Measurements from ENCODE around the gene SOX18. TPM values are rescaled to one million over a fixed set of nuclear protein-coding genes. Genes with fewer than 3 reads are reported as not detected.

Gene SOX18
- total and polyA plus RNA-seq, 2 of the 13 experiments (the other 11 are each of a cell fraction or from before 2014, with no cell fraction given): 1.6 to 1.9 TPM

DNA sequence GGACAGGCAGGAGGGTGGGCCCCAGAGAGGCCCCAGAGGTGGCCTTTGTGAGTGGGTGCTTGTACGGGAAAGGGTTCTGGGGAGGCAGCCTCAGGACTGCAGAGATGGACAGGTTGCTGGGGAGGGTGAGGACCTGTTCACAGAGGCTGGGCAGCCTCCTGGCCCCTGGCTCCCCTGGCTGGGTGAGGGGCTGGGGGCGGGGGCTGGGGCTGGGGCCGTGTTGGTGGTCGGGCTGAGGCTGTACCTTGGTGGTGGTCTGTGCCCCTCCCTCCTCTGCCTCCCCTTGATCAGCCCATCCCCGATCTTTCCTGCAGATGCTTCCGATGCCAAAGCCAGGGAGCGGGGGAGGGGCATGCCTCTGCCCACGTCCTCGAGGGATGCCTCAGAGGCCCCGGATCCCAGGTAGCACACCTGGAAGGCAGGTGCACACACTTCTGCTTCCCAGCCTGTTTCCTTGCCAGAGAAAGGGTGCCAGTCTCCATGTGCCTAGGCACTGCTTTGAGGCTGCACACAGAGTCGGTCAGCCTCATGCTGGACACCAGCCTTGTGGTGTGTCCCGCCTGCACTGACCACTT, 18.4 kb upstream of the SOX18 start (continued):
- TF ChIP-seq, protein P1, sequence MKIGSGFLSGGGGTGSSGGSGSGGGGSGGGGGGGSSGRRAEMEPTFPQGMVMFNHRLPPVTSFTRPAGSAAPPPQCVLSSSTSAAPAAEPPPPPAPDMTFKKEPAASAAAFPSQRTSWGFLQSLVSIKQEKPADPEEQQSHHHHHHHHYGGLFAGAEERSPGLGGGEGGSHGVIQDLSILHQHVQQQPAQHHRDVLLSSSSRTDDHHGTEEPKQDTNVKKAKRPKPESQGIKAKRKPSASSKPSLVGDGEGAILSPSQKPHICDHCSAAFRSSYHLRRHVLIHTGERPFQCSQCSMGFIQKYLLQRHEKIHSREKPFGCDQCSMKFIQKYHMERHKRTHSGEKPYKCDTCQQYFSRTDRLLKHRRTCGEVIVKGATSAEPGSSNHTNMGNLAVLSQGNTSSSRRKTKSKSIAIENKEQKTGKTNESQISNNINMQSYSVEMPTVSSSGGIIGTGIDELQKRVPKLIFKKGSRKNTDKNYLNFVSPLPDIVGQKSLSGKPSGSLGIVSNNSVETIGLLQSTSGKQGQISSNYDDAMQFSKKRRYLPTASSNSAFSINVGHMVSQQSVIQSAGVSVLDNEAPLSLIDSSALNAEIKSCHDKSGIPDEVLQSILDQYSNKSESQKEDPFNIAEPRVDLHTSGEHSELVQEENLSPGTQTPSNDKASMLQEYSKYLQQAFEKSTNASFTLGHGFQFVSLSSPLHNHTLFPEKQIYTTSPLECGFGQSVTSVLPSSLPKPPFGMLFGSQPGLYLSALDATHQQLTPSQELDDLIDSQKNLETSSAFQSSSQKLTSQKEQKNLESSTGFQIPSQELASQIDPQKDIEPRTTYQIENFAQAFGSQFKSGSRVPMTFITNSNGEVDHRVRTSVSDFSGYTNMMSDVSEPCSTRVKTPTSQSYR (CRISPR knock-in tag; IDR thresholded peaks at IDR 0.05; ENCODE audit: borderline replicate concordance): peak; percentile 66
- no peak for TF ChIP-seq ZBTB21 (CRISPR knock-in tag; IDR thresholded peaks at IDR 0.05)
- TF ChIP-seq, protein P2, sequence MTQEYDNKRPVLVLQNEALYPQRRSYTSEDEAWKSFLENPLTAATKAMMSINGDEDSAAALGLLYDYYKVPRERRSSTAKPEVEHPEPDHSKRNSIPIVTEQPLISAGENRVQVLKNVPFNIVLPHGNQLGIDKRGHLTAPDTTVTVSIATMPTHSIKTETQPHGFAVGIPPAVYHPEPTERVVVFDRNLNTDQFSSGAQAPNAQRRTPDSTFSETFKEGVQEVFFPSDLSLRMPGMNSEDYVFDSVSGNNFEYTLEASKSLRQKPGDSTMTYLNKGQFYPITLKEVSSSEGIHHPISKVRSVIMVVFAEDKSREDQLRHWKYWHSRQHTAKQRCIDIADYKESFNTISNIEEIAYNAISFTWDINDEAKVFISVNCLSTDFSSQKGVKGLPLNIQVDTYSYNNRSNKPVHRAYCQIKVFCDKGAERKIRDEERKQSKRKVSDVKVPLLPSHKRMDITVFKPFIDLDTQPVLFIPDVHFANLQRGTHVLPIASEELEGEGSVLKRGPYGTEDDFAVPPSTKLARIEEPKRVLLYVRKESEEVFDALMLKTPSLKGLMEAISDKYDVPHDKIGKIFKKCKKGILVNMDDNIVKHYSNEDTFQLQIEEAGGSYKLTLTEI (CRISPR knock-in tag; conservative IDR thresholded peaks at IDR 0.05): no peak
- no peak for TF ChIP-seq ARID2 (CRISPR knock-in tag; IDR thresholded peaks at IDR 0.05; ENCODE audit: borderline replicate concordance)
- no peak for TF ChIP-seq PCBP1 (IDR thresholded peaks at IDR 0.05; ENCODE audit: borderline replicate concordance, low read depth, low read length)
- no peak for TF ChIP-seq KDM5A (IDR thresholded peaks at IDR 0.05; ENCODE audit: borderline replicate concordance, low read length)
- TF ChIP-seq TCF7 (IDR thresholded peaks at IDR 0.05; ENCODE audit: low read depth): no peak
- TF ChIP-seq NR1H2 (CRISPR knock-in tag; IDR thresholded peaks at IDR 0.05; ENCODE audit: borderline replicate concordance, low read depth): no peak

All from HepG2 (cell line).